GM19035 (cell line): ENCODE measurements around the gene ATP11A.

Experiments used
- ATAC-seq: cut with Tn5 transposase; IDR thresholded peaks from one replicate; pipeline ENCODE4 v1.9.1; 2021; ENCODE audit not compliant: unreplicated experiment

Gene ATP11A

GRCh38 chr13:112722433-112723263 is 32.8 kb downstream of the ATP11A start:
- ATAC-seq = no peak

GRCh38 chr13:112723771-112724170 is 33.9 kb downstream of the ATP11A start:
- no peak for ATAC-seq

GRCh38 chr13:112724788-112725345 is 35.0 kb downstream of the ATP11A start:
- ATAC-seq = no peak

GRCh38 chr13:112725346-112726015 is 35.6 kb downstream of the ATP11A start:
- no peak for ATAC-seq

GRCh38 chr13:112726016-112726767 is 36.4 kb downstream of the ATP11A start:
- ATAC-seq = no peak

GRCh38 chr13:112727581-112727980 is 37.7 kb downstream of the ATP11A start:
- no peak for ATAC-seq

DNA sequence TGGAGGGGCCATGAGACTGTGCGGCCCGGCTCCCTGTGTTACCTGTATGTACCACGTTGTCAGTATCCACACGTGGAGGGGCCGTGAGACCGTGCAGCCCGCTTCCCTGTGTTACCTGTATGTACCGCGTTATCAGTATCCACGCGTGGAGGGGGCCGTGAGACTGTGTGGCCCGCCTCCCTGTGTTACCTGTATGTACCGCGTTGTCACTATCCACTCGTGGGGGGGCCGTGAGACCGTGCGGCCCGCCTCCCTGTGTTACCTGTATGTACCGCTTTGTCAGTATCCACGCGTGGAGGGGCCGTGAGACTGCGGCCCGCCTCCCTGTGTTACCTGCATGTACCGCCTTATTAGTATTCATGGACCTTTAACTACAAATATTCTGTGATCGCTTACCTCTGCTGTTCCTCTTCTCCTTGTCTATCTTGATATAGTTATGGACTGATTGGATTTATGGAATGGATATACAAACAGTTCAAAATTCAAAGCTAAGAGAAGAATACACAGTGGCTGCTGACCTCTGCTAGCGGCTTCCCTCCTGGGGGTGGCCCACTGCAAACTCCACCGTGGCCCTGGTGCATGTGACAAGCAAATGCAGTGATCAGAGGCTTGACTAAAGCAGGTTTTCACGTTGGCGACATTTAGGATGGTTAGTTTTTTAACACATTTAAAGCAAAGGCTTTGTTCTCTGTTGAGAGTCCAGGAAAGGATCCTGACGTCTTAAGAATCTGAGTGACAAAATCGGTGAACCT is 38.7 kb downstream of the ATP11A start:
- ATAC-seq = no peak

GRCh38 chr13:112729408-112729807 is 39.6 kb downstream of the ATP11A start:
- ATAC-seq = no peak

DNA sequence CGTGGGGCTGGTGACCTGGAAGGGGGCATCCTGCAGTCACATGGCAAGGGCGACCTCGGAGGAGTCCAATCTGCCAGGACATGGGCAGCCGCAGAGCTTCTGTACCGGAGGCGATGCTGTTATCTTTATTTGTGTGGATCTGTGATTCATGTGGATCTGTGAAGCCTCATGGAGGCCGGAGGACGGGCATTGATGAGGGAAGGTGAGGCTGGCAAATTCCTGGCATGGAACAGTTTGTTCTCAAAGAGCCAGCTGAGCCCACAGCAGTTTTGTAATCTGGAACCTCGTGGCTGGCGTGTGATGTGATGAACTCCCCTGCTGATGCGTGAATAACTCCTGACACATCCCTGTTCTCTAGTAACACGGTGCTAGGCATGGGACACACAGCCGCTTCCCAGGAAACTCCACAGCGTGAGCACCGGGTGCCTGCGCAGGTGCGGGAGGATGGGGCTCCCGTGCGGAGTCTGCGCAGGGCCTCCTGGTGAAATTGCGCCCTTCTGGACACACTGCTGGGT is 40.4 kb downstream of the ATP11A start:
- no peak for ATAC-seq

DNA sequence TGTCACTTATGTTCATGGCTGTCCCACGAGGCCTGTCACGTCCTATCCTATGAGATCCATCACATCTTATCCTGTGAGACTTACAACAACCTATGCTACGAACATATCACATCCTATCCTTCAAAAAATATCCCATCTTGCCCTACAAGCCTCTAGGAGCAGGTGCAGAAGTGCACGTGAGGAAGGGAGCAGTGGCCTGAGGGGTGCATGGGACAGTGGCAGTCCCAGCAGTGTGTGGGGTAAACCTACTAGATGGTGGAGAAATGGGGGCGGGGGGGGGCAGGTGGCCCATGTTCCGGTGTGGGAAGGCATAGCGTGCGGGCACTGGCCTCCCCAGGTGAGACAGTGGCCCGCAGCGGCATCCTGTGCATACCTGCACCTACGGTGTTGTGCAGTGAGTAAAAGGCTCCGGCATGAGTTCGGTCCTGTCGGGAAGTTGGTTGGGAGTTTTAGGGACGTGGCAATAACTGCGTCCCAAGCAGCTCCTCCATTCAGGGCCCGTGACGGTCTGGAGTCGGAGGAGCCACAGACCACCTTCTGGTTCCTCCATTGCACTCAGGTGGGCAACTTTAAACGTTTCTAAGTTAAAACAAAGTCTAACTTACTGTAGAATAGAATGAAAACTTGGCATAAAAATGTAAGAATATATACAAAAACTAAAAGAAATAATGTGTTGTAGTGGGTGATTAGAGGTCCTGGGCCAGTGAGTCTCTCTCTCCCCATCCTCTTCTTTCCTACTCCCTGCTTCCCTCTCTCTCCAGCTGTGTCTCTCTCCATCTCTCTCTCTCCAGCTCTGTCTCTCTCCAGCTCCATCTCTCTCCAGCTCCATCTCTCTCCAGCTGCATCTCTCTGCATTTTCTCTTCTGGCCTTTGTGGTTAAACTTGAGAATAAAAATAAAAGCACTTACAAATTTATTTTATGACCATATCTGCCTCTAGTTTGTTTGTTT is 42.1 kb downstream of the ATP11A start:
- ATAC-seq = no peak

GRCh38 chr13:112732679-112733078 is 42.8 kb downstream of the ATP11A start:
- no peak for ATAC-seq

DNA sequence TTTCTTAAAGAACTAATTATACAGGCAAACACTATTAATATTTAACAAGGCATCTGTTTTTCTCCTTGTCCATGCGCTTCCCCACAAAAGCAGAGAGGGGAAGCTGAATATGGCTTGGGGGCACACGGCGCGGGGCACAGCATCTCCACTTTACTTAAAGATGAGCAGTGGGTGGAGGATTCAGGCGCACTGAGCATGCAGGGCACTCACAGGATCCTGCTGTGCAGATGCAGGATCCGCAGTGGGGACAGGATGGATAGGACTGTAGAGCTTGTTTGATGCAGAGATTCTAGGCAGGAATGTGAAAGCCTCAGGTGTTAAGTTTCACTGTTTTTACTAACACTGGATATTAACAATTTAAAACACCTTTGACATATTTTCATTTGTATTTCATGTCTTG is 43.3 kb downstream of the ATP11A start:
- ATAC-seq = no peak

DNA sequence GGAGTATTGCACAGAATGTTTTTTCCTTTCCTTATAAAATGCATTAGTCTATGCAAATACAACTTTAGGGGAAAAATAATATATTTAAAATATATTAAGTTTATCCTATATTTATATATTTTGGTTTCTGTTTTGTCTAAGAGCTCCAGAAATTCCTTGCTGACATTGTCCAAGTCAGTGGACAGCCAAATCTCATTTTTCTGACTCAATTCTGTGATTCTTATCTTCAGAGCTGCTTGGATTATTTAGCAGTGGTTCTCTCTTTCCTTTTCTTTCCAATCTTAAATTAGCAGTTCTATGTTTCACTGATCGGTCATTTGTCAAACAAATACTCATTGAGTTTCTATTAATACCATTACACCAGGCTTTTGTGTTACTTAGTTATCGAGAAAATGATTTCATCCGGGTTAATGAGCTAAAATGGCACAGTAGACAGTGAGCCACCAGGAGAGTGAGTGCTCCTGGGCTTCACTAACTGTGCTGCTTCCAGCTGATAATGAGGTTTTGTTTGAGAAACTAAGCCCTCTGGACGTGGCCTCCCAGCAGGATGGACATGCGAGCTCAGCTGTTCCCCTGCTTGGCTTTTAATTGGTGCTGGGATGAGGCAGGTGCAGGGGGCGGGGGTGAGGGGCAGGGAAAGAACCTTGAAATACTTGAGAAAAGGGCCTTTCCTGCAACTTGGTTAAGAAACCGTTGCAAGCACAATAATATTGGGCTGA is 44.0 kb downstream of the ATP11A start:
- no peak for ATAC-seq

- ATAC-seq = no peak
These were observed 45.1 kb downstream of the ATP11A start for GRCh38 chr13:112734696-112735547.

GRCh38 chr13:112735791-112736190 is 46.0 kb downstream of the ATP11A start:
- no peak for ATAC-seq

DNA sequence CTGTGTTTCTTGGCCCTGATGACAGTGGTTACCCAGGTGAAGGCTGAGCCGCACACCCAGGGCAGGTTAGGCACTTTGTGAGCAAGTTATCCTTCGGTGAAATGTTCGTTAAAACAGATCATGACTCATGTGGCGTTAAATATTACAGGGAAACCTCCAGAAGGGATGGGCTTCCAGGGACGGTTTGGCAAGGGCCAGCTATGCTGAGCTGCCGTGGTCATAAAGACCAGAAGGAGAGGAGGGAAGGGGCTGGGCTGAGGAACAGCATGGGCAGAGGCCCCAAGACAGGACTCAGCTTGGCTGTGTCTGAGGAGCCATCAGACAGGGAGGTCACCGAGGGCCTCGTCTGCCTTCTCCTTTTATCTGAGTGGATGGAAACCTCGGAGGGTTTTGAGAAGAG is 47.5 kb downstream of the ATP11A start:
- ATAC-seq = no peak

GRCh38 chr13:112738606-112739005 is 48.8 kb downstream of the ATP11A start:
- no peak for ATAC-seq
